HG03064 (cell line): Measurements from ENCODE around the gene RFFL.

Source experiments
- ATAC-seq: cut with Tn5 transposase; IDR thresholded peaks from one replicate; pipeline ENCODE4 v1.9.1; 2021; ENCODE audit warnings: low read depth; ENCODE audit not compliant: unreplicated experiment

RFFL gene

GRCh38 chr17:34980353-34980680 is 83.2 kb downstream of the RFFL start, which contains the start of gene LIG3:
TSS of gene LIG3 (plus strand) at chr17:34980512. CDS start at chr17:34983006, 2,494 bp downstream.
- ATAC-seq: peak; percentile 63

GRCh38 chr17:34979650-34980352 is 83.7 kb downstream of the RFFL start:
- ATAC-seq: no peak

DNA sequence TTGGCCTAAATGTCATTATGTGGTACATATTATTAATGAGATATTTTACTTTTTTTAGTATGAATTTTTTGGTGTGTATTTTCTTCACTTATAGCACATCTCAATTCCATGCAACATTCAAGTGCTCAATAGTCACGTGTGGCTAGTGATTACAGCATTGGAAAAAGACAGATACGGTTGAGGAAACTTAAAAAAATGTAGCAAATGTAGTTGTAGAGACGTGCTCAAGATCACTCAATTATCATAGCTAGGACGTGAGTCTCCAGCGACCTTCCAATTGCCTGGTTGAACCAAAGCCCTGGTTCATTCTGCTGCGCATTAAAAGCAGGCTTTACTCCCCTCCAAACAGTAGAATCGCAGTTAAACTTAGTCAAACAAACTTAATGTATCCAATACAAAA is 84.4 kb downstream of the RFFL start:
- no peak for ATAC-seq

DNA sequence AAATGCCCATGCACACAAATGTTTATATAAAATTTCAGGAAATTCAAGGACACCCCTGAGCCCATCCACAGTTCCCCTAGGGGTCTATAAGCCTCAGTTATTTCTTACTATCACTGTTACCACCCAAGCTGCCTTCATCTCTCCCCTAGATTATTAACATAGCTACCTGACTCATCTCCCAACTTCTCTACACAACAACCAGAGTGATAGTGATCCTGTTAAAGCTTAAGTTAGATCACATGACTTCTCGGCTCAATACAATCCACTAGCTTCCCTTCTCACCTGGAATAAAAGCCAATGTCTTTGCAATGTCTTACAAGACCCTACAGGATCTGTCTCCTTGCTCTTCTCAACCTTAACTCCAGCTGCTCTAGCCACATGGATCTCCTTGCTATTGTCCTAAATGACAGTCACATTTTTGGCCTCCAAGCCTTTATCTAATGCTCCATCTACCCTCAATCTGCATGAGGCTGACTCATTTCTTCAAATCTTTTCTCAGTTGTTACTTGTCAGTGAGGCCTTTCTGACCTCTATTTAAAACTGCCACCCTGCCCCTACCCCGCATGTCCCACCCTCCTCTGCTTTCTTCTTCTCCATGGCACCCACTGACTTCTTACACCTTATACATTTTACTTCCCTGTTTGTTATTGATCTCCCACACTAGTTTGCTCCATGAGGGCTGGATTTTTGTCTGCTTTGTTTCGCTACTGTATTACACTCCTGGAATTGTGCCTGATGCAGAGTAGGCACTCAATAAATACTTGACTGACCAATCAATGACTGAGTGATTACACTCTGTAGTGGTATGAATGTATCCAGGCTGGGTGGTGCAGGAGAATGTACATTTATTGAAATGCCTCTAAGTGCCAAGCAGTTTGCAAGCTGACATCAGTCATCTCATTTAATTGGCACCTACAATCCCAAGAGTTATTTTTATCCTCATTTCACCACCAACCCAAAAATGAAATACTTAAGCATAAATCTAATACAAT is 88.4 kb downstream of the RFFL start:
- ATAC-seq: no peak

DNA sequence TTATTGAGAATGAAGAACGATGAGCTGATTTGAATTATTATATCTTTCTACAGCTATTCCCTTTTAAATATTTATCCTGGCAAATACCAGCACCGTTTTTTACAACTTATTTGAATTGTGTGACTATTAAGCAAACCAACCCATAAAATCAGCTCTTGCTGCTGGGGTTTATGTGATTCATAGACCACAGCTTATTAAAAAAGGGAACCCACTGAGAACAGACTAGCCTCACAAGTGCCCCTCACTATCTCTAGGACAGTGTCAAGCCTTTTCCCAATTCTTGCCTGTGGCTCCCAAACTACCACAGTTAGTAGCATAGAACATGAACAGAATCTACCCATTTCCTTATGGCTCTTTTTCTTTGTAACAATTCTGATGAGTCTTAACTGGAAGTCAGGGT is 89.3 kb downstream of the RFFL start:
- ATAC-seq: no peak

- ATAC-seq: peak; percentile 81
These were observed 102.2 kb downstream of the RFFL start, which contains the start of the genes CCT6B and ZNF830 for GRCh38 chr17:34961093-34961911. TSS of gene CCT6B (minus strand) at chr17:34961460. CDS start at chr17:34961393, 67 bp downstream. TSS of gene ZNF830 (plus strand) at chr17:34961540. CDS start at chr17:34961567, 27 bp downstream.

- ATAC-seq: no peak
These were observed 105.1 kb downstream of the RFFL start for GRCh38 chr17:34958438-34958837.
